ENCODE measurements around the gene OR10H1.
"Not testable (repeated sequence)": the region's sequence is repeated elsewhere in the genome, so short reads cannot be mapped to it uniquely, and the experiment has no call there.

OR10H1 gene

GRCh38 chr19:15776264-15776663 is 39.2 kb downstream of the OR10H1 start:
- no peak for DNase-seq (ENCODE audit: low read depth in 1 of 2, low spot score in 1 of 2)

- DNase-seq (ENCODE audit: low read depth in 1 of 2, low spot score in 1 of 2): no peak
Measured at GRCh38 chr19:15775249-15775648, 40.2 kb downstream of the OR10H1 start.

GRCh38 chr19:15774159-15774558 is 41.3 kb downstream of the OR10H1 start:
- not testable (repeated sequence) for DNase-seq (ENCODE audit: low read depth in 1 of 2, low spot score in 1 of 2)

GRCh38 chr19:15769586-15769985 is 45.9 kb downstream of the OR10H1 start:
- no peak for DNase-seq (ENCODE audit: low read depth in 1 of 2, low spot score in 1 of 2)

GRCh38 chr19:15759962-15760565 is 55.4 kb downstream of the OR10H1 start:
- no peak for DNase-seq (ENCODE audit: low read depth in 1 of 2, low spot score in 1 of 2)

GRCh38 chr19:15758379-15758778 is 57.1 kb downstream of the OR10H1 start:
- DNase-seq (ENCODE audit: low read depth in 1 of 2, low spot score in 1 of 2): no peak

Measured in activated T-helper 1 cell treated with anti-CD3 and anti-CD28 coated beads, Interleukin-2, amount 50 U/mL, for 16 hours (primary cell).